Neural cell (in vitro differentiated cells): ENCODE results near the gene RAI1.

Experiments used
- CTCF ChIP-seq: fragments of 450-650 bp; IDR thresholded peaks from 2 replicates; pipeline ENCODE4 v1.5.1; 2014; ENCODE audit warnings: antibody characterized with exemption, mild to moderate bottlenecking, moderate library complexity; ENCODE audit not compliant: poor library complexity, severe bottlenecking
- EP300 ChIP-seq: fragments of 450-650 bp; conservative IDR thresholded peaks from 2 replicates; pipeline ENCODE4 v1.6.1; 2014; ENCODE audit warnings: antibody characterized with exemption, mild to moderate bottlenecking, moderate library complexity; ENCODE audit not compliant: poor library complexity, severe bottlenecking
- EZH2 ChIP-seq: fragments of 200-600, 300-800 bp; shearing (Covaris generic), sonication (generic); IDR thresholded peaks from 2 replicates; pipeline ENCODE4 v1.6.1; 2014; ENCODE audit warnings: antibody characterized with exemption, low read length, borderline replicate concordance, mild to moderate bottlenecking; ENCODE audit not compliant: insufficient read depth, poor library complexity, severe bottlenecking
- MXI1 ChIP-seq: fragments of 450-650 bp; conservative IDR thresholded peaks from 2 replicates; pipeline ENCODE4 v1.6.1; 2014; ENCODE audit warnings: antibody characterized with exemption, mild to moderate bottlenecking; ENCODE audit not compliant: poor library complexity, severe bottlenecking
- POLR2AphosphoS5 ChIP-seq: IDR thresholded peaks from 2 replicates; pipeline ENCODE4 v1.6.1; 2012

DNA sequence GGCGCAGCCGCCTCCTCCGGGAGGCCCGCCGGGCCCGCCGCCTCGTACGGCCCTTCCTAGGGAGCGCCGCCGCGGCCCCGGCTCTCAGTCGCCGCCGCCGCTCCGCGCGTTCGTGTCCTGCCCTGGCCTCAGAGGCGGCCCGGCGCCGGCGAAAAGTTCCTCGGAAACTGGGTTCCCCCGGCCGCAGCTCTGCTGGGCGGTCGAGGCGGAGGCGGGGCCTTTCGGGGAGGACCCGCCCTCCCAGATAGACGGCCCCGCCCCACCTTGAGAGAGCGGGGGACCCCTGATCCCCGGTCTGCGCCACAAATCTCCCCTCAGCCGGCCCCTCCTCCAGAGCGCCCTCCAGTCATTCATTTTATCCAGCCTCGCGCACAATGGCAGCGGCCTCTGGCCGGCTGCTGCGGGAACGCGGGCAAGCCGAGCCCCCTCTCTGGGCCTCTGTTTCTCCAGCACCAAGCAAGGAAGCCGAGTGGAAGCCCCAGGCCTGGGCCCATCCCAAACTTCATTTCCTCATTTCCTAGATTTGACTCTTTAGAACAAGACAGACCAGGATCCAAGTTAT lies 155.6 kb downstream of the RAI1 start, which contains the start of gene SREBF1:
- TF ChIP-seq CTCF (no peak), MXI1 (no peak), POLR2AphosphoS5 (no peak), EP300 (no peak), EZH2 (no peak)
